Measurements from ENCODE around the gene RASSF7.
"Not testable (repeated sequence)": the region's sequence is repeated elsewhere in the genome, so short reads cannot be mapped to it uniquely, and the experiment has no call there.

RASSF7 gene

DNA sequence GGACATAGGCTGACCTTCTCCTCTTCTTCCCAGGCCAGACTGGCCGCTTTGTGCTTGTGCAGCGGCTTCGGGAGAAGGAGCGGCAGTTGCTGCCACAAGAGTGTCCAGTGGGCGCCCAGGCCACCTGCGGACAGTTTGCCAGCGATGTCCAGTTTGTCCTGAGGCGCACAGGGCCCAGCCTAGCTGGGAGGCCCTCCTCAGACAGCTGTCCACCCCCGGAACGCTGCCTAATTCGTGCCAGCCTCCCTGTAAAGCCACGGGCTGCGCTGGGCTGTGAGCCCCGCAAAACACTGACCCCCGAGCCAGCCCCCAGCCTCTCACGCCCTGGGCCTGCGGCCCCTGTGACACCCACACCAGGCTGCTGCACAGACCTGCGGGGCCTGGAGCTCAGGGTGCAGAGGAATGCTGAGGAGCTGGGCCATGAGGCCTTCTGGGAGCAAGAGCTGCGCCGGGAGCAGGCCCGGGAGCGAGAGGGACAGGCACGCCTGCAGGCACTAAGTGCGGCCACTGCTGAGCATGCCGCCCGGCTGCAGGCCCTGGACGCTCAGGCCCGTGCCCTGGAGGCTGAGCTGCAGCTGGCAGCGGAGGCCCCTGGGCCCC is 1.4 kb downstream of the RASSF7 start:
- Mint-ChIP-seq H3K4me1 (peaks cover 14% of the 10 kb centered on the region), H3K4me3 (no peak overlapping the region), H3K36me3 (peaks cover 2% of the 10 kb centered on the region), H3K27me3 (no peaks in the 10 kb centered on the region), H3K9me3 (no peaks in the 10 kb centered on the region), H3K27ac (no peak overlapping the region)
- no peak for ATAC-seq (ENCODE audit: low read depth)
- no peak for DNase-seq (ENCODE audit: low spot score in 2 of 2)

DNA sequence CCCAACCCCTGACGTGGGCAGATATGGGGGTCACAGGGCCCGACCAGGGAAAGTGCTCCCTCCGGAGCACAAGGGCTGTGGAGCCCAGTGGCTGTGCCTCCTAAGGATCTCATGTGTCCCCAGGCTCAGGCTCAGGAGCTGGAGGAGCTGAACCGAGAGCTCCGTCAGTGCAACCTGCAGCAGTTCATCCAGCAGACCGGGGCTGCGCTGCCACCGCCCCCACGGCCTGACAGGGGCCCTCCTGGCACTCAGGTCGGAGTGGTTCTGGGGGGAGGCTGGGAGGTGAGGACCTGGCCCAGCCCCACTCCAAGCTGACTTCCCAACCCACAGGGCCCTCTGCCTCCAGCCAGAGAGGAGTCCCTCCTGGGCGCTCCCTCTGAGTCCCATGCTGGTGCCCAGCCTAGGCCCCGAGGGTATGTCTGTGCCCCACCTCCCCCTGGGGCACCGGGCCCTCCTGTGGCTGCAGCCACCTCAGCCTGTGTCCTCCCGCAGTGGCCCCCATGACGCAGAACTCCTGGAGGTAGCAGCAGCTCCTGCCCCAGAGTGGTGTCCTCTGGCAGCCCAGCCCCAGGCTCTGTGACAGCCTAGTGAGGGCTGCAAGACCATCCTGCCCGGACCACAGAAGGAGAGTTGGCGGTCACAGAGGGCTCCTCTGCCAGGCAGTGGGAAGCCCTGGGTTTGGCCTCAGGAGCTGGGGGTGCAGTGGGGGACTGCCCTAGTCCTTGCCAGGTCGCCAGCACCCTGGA is 2.5 kb downstream of the RASSF7 start:
- Mint-ChIP-seq H3K27ac (no peak overlapping the region), H3K4me1 (peaks cover 15% of the 10 kb centered on the region), H3K36me3 (peaks cover 2% of the 10 kb centered on the region), H3K9me3 (no peaks in the 10 kb centered on the region), H3K4me3 (no peak overlapping the region), H3K27me3 (no peaks in the 10 kb centered on the region)
- DNase-seq (ENCODE audit: low spot score in 2 of 2) (no peak), ATAC-seq (ENCODE audit: low read depth) (no peak)

DNA sequence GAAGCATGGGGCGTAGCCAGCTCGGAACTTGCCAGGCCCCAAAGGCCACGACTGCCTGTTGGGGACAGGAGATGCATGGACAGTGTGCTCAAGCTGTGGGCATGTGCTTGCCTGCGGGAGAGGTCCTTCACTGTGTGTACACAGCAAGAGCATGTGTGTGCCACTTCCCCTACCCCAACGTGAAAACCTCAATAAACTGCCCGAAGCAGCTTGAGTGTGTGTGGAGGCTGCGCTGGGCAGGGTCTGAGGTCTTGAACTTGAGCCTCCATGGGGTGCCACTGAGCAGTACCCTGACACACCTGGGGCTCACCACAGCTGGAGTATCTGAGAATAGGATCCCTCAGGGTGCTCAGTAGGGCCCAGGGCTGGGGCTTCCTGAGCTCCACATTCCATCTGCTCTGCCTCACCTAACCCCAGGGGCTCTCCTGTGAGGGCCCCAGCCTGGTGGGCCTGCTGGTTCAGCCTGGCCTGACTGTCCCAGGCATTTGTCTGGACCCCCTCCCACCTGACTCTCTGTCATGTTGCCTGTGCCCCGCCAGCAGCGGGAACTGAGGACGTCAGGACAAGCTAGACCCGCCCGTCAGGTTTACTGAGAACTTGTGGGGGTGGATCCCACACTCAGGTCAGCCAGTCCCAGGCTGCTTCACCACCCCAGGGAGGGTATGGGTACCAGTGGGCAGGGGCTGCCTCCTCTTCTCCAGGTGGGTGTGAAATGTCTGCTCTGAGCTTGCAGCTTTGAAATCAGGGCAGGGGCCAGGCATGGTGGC is 3.2 kb downstream of the RASSF7 start:
- peaks cover 15% of the 10 kb centered on the region for H3K4me1 Mint-ChIP-seq
- H3K4me3 Mint-ChIP-seq, result no peak overlapping the region
- peaks cover 2% of the 10 kb centered on the region for H3K36me3 Mint-ChIP-seq
- no peaks in the 10 kb centered on the region for H3K9me3 Mint-ChIP-seq
- no peak for ATAC-seq (ENCODE audit: low read depth)
- no peak overlapping the region for H3K27ac Mint-ChIP-seq
- DNase-seq (ENCODE audit: low spot score in 2 of 2), result no peak
- no peaks in the 10 kb centered on the region for H3K27me3 Mint-ChIP-seq

GRCh38 chr11:565921-566509 is 5.2 kb downstream of the RASSF7 start:
- ATAC-seq (ENCODE audit: low read depth) (no peak), DNase-seq (ENCODE audit: low spot score in 2 of 2) (no peak)
- peaks cover 2% of the 10 kb centered on the region for H3K36me3 Mint-ChIP-seq
- H3K27me3 Mint-ChIP-seq, result no peaks in the 10 kb centered on the region
- peaks cover 7% of the 10 kb centered on the region for H3K4me1 Mint-ChIP-seq
- no peak overlapping the region for H3K27ac Mint-ChIP-seq
- H3K4me3 Mint-ChIP-seq, result no peak overlapping the region
- H3K9me3 Mint-ChIP-seq, result no peaks in the 10 kb centered on the region

DNA sequence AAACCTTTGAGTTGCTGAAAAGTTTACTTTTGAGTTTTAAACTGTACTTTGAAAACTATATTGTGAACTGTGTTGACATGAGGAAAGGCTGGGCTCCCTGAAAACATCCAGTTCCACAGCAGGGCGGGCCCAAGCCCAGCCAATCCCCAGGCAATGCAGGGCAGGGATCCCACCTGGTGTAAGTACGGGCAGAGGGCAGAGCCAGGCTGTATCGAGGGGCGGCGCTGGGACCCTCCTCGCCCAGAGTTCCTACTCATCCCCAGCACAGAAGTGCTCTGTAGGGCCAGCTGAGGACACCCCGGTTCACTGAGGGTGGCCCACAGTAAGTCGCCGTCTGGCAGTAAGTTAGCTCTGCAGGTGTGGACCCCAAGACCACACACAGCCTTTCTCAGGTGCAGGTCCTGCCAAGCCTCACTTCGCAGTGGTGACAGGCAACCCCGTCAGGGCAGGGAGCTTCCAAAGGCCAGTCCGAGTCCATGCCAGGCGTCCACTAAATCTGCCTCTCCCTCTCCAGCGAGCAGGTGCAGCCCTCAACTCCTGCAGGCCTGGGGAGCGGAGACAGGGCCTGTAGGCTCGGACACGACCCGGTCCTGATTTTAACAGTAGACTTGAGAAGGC is 6.3 kb downstream of the RASSF7 start:
- peak overlapping the region; percentile 79 for H3K4me3 Mint-ChIP-seq
- H3K4me1 Mint-ChIP-seq, result peaks cover 3% of the 10 kb centered on the region
- H3K27me3 Mint-ChIP-seq, result no peaks in the 10 kb centered on the region
- H3K36me3 Mint-ChIP-seq, result peaks cover 2% of the 10 kb centered on the region
- H3K27ac Mint-ChIP-seq, result no peak overlapping the region
- ATAC-seq (ENCODE audit: low read depth), result no peak
- H3K9me3 Mint-ChIP-seq, result no peaks in the 10 kb centered on the region
- DNase-seq (ENCODE audit: low spot score in 2 of 2), result no peak

GRCh38 chr11:567629-568292 is 7.0 kb downstream of the RASSF7 start:
- Mint-ChIP-seq H3K4me1 (peaks cover 3% of the 10 kb centered on the region), H3K27me3 (no peaks in the 10 kb centered on the region), H3K36me3 (peaks cover 2% of the 10 kb centered on the region), H3K4me3 (peak overlapping the region; percentile 79), H3K9me3 (no peaks in the 10 kb centered on the region), H3K27ac (no peak overlapping the region)
- ATAC-seq (ENCODE audit: low read depth), result no peak
- DNase-seq (ENCODE audit: low spot score in 2 of 2), result no peak

GRCh38 chr11:568306-569157 is 7.8 kb downstream of the RASSF7 start:
- Mint-ChIP-seq H3K9me3 (no peaks in the 10 kb centered on the region), H3K4me1 (peaks cover 3% of the 10 kb centered on the region), H3K36me3 (peaks cover 2% of the 10 kb centered on the region), H3K27ac (no peak overlapping the region), H3K27me3 (no peaks in the 10 kb centered on the region), H3K4me3 (peak overlapping the region; percentile 82)
- DNase-seq (ENCODE audit: low spot score in 2 of 2) (peak; percentile 92 to 96), ATAC-seq (ENCODE audit: low read depth) (peak; percentile 90)

DNA sequence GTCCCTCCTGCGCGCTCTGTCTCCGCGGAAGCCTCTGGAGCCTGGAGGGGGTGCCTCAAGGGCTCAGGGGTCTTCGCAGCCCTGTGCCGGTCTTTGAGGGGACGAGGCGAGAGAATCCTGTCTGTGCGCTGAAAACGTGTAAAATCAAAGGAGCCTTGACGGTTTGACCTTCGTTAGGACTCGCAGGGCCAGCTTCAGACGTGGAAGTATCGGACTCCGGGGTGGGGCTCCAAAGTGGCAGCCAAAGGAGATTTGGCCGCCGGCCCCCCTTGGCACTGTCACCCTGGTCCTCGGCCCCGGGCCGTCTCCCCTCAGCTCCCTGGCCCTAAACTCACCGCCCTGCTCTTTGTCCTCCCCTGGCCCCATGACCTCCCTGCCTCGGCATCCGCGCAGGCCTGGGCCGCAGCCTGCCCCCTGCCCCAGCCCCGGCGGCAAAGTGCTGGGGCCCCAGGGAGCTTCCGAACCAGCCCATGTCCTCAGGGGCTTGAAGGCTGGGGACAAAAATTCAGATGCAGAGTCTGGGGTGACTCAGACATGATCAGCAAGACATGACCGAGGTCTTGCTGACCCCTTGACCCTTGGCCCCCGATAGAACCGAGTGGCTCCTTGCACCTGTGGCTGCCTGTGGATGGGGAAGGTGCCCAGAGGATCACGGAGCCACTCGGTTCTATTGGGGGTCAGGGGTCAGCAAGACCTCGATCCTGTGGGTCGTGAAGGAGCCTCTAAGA is 8.6 kb downstream of the RASSF7 start:
- Mint-ChIP-seq H3K27me3 (no peaks in the 10 kb centered on the region), H3K9me3 (no peaks in the 10 kb centered on the region), H3K4me1 (peaks cover 5% of the 10 kb centered on the region), H3K36me3 (no peaks in the 10 kb centered on the region), H3K4me3 (peak overlapping the region; percentile 82), H3K27ac (no peak overlapping the region)
- no peak for ATAC-seq (ENCODE audit: low read depth)
- DNase-seq (ENCODE audit: low spot score in 2 of 2), result no peak

- no peak overlapping the region for H3K4me3 Mint-ChIP-seq
These were observed 11.0 kb downstream of the RASSF7 start for GRCh38 chr11:571802-572185.

DNA sequence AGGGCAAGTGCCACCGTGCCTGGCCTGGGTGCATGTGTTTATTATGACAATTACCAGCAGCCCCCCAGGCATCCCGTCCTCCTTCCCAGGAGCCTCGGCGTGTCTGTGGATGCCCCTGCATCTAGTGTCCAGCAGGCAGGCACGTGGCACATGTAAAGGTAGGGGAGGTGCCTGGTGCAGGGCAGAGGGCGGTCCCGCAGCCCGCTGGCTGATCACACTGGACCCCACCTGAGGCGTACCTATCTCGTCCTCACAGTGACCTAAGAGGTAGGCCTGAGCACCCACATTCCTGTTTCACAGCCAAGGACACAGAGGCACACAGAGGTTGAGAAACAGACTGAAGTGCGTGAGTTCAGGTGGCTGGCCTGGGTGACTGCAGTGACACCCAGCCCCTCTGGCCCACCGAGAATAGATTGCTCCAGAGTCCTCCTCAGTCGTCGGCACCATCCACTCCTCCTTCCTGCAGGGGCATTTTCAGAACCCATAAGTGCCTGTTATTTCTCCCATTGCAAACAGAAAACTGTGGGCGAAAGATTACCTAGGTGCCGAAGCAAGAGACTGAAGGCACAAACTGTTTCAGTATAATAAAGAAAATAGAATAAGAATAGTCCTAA is 12.5 kb downstream of the RASSF7 start:
- DNase-seq (ENCODE audit: low spot score in 2 of 2), result no peak
- H3K27me3 Mint-ChIP-seq, result peaks cover 5% of the 10 kb centered on the region
- no peak overlapping the region for H3K27ac Mint-ChIP-seq
- no peaks in the 10 kb centered on the region for H3K36me3 Mint-ChIP-seq
- H3K4me3 Mint-ChIP-seq, result no peak overlapping the region
- ATAC-seq (ENCODE audit: low read depth), result no peak
- H3K4me1 Mint-ChIP-seq, result peaks cover 16% of the 10 kb centered on the region
- no peaks in the 10 kb centered on the region for H3K9me3 Mint-ChIP-seq

More at GRCh38 chr11:571802-572185, 11.0 kb downstream of the RASSF7 start:
- ATAC-seq (ENCODE audit: low read depth) (no peak), DNase-seq (ENCODE audit: low spot score in 2 of 2) (no peak)
- H3K4me1 Mint-ChIP-seq, result peaks cover 14% of the 10 kb centered on the region
- no peaks in the 10 kb centered on the region for H3K36me3 Mint-ChIP-seq
- no peak overlapping the region for H3K27ac Mint-ChIP-seq
- H3K27me3 Mint-ChIP-seq, result peaks cover 5% of the 10 kb centered on the region
- no peaks in the 10 kb centered on the region for H3K9me3 Mint-ChIP-seq

DNA sequence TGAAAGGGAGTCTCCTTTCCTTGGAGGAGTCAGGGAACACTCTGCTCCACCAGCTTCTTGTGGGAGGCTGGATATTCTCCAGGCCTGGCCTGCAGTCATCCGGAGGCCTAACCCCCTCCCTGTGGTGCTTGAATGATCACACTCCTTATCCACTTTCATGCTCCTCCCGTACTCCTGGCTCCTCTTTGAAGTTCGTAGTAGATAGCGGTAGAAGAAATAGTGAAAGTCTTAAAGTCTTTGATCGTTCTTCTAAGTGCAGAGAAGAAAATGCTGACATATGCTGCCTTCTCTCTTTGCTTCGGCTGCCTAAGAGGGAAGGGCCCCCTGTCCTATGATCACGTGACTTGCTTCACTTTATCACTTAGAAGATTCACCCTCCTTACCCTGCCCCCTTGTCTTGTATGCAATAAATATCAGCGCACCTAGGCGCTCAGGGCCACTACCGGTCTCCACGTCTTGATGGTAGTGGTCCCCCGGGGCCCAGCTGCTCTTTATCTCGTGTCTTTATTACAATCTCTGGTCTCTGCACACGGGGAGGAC is 13.3 kb downstream of the RASSF7 start:
- H3K27me3 Mint-ChIP-seq; H3K27ac Mint-ChIP-seq; DNase-seq (ENCODE audit: low spot score in 2 of 2); H3K36me3 Mint-ChIP-seq; H3K9me3 Mint-ChIP-seq; ATAC-seq (ENCODE audit: low read depth): not testable (repeated sequence)
- H3K4me3 Mint-ChIP-seq, result peak overlapping the region; percentile 50
- peaks cover 21% of the 10 kb centered on the region for H3K4me1 Mint-ChIP-seq

Data from memory B cell (primary cell).